ENCODE measurements around the gene U2AF1L4.

Gene U2AF1L4

DNA sequence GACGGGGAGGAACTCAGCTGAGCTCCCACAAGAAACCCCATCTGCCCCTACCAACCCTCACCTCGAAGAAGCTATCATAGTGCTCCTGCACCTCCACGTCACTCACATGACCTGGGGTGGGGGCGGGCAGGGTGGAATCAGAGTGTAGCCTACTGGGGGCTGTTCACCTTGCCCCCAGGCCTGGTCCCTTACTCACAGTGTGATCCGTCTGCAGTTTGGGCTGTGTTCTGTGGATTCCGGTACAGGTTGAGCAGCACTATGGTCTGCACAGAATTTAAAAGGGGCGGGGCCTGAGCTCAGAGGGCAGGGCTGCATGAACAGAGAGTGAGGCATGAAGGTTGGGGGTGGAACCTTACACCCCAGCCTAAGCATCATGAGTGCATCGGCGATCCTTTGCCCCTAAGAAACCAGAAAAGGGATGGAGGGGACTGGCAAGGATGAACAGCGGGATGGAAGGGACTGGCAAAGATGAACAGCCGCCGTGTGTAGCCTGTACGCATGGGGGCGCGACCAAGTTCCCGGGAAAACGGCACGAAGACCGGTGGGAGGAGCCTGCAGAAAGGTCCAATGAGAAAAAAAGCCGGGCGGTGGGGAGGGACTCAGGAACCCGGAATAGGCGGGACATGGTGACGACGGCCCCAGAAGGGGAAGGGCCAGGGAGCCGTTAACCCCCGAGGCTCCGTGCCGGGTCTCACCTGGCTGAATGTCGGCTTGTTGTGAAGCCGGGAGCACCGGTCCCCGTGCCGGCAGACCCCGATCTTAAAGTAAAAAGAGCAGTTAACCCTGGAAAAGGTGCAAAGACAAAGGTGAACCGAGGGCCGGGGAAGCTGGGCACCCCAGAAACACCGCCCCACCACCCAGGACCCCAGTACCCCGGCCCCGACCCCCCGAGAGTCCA lies 539 bp downstream of the U2AF1L4 start (continued):
- TF ChIP-seq, protein P1, sequence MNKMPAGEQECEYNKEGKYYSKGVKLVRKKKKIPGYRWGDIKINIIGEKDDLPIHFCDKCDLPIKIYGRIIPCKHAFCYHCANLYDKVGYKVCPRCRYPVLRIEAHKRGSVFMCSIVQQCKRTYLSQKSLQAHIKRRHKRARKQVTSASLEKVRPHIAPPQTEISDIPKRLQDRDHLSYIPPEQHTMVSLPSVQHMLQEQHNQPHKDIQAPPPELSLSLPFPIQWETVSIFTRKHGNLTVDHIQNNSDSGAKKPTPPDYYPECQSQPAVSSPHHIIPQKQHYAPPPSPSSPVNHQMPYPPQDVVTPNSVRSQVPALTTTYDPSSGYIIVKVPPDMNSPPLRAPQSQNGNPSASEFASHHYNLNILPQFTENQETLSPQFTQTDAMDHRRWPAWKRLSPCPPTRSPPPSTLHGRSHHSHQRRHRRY (tag by site-specific recombination; IDR thresholded peaks at IDR 0.05), result 0 out of 2 replicates have a peak, but pooled peaks have one; percentile 14
- TF ChIP-seq ZNF221 (tag by site-specific recombination; IDR thresholded peaks at IDR 0.05; ENCODE audit: borderline replicate concordance), result no peak
- TF ChIP-seq KLF16 (tag by site-specific recombination; IDR thresholded peaks at IDR 0.05), result peak; percentile 95
- TF ChIP-seq GLIS2 (tag by site-specific recombination; IDR thresholded peaks at IDR 0.05), result peak; percentile 50
- TF ChIP-seq, protein P2, sequence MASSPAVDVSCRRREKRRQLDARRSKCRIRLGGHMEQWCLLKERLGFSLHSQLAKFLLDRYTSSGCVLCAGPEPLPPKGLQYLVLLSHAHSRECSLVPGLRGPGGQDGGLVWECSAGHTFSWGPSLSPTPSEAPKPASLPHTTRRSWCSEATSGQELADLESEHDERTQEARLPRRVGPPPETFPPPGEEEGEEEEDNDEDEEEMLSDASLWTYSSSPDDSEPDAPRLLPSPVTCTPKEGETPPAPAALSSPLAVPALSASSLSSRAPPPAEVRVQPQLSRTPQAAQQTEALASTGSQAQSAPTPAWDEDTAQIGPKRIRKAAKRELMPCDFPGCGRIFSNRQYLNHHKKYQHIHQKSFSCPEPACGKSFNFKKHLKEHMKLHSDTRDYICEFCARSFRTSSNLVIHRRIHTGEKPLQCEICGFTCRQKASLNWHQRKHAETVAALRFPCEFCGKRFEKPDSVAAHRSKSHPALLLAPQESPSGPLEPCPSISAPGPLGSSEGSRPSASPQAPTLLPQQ (tag by site-specific recombination; IDR thresholded peaks at IDR 0.05), result peak; percentile 57; the same call in 1 of the 2 replicates
- peak; percentile 99 for TF ChIP-seq ZNF341 (tag by site-specific recombination; IDR thresholded peaks at IDR 0.05; ENCODE audit: low read depth)
- TF ChIP-seq ZBTB7A (tag by site-specific recombination; IDR thresholded peaks at IDR 0.05; ENCODE audit: low read depth), result 0 out of 2 replicates have a peak, but pooled peaks have one; percentile 18
- TF ChIP-seq ZNF791 (tag by site-specific recombination; IDR thresholded peaks at IDR 0.05), result no peak
- TF ChIP-seq, protein P3, sequence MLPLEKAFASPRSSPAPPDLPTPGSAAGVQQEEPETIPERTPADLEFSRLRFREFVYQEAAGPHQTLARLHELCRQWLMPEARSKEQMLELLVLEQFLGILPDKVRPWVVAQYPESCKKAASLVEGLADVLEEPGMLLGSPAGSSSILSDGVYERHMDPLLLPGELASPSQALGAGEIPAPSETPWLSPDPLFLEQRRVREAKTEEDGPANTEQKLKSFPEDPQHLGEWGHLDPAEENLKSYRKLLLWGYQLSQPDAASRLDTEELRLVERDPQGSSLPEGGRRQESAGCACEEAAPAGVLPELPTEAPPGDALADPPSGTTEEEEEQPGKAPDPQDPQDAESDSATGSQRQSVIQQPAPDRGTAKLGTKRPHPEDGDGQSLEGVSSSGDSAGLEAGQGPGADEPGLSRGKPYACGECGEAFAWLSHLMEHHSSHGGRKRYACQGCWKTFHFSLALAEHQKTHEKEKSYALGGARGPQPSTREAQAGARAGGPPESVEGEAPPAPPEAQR (tag by site-specific recombination; IDR thresholded peaks at IDR 0.05), result no peak
- TF ChIP-seq ZNF140 (tag by site-specific recombination; IDR thresholded peaks at IDR 0.05), result no peak

DNA sequence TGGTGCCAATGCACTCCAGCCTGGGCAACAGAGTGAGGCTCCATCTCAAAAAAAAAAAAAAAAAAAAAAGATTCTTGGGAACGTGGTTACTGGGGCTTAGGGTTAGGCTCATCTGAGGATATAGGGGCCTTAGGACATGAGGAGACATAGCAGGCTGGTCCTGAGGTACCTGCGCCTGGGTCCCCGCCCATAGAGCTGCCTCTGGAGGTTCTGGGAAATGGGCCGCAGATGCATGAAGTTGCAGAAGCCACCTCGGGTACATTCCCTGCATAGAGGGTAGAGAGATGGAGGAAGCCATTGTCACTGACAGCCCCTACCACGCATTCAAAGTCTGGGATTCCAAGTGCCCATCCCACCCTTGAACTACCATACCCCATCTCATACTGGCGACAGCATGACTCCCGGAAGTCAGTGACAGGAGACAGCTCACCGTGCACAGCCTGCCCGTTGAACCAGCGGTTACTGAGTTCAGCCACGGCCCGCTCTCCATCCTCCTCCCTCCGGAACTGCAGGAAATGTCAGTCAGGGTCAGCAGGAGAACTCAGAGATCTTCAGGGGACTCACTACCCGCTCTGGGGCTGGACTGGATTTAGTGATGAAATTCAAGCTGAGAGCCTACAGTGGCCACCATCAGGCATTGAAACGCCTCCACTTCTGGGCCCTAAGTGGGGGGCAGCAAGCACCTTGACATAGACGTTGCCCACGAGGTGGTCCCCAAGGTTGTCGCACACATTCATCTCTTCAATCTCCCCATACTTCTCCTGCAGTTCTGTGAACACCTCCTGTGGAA lies 1.4 kb downstream of the U2AF1L4 start:
- TF ChIP-seq SETDB1 (IDR thresholded peaks at IDR 0.05; ENCODE audit: insufficient read length, low read length) (no peak), KLF1 (tag by site-specific recombination; IDR thresholded peaks at IDR 0.05) (no peak), ZNF560 (tag by site-specific recombination; IDR thresholded peaks at IDR 0.05; ENCODE audit: borderline replicate concordance) (no peak), TRIM28 (IDR thresholded peaks at IDR 0.05; ENCODE audit: borderline replicate concordance, low read length) (no peak), ZNF223 (tag by site-specific recombination; IDR thresholded peaks at IDR 0.05) (no peak), ZBTB20 (tag by site-specific recombination; IDR thresholded peaks at IDR 0.05) (no peak), ZNF221 (tag by site-specific recombination; IDR thresholded peaks at IDR 0.05; ENCODE audit: borderline replicate concordance) (no peak)
- TF ChIP-seq, protein P4, sequence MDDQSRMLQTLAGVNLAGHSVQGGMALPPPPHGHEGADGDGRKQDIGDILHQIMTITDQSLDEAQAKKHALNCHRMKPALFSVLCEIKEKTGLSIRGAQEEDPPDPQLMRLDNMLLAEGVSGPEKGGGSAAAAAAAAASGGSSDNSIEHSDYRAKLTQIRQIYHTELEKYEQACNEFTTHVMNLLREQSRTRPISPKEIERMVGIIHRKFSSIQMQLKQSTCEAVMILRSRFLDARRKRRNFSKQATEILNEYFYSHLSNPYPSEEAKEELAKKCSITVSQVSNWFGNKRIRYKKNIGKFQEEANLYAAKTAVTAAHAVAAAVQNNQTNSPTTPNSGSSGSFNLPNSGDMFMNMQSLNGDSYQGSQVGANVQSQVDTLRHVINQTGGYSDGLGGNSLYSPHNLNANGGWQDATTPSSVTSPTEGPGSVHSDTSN (CRISPR knock-in tag; IDR thresholded peaks at IDR 0.05), result 0 out of 2 replicates have a peak, but pooled peaks have one; percentile 33
- no peaks in the 10 kb centered on the region; the same call in none of the 2 replicates for H3K9me3 ChIP-seq (ENCODE audit: control insufficient read depth, insufficient read depth, low read depth, low read length)
- ChIA-PET POLR2A (interaction anchor here (0.6 to 2.9 kb wide), 8 partner anchors 13 to 124 kb away, joined by 3 to 34 read pairs (median 6); partner anchors contain the start of genes APLP1 and PROSER3), CTCF (interaction anchor here (0.5 to 4.9 kb wide), 7 partner anchors 19 to 411 kb away, joined by 3 to 37 read pairs (median 3); partner anchors contain the start of gene COX6B1)
- peaks cover 21 to 42% of the 10 kb centered on the region in 2 experiments for H3K36me3 ChIP-seq (ENCODE audit: control insufficient read depth in 2 of 2, insufficient read depth in 1 of 2, low read length in 2 of 2)
- H3K4me3 ChIP-seq (ENCODE audit: low read depth, low read length), result no peak overlapping the region
- peaks cover 33% of the 10 kb centered on the region for H3K4me1 ChIP-seq (ENCODE audit: control insufficient read depth, insufficient read depth, low read length)
- H3K27ac ChIP-seq (ENCODE audit: extremely low read depth, low read depth, low read length), result no peak overlapping the region

Data from HEK293 (cell line).